HG02870 (cell line): ENCODE data around the gene BCL2L13.

Experiments used
- ATAC-seq: cut with Tn5 transposase; IDR thresholded peaks from one replicate; pipeline ENCODE4 v1.9.1; 2021; ENCODE audit warnings: mild to moderate bottlenecking, moderate library complexity; ENCODE audit not compliant: unreplicated experiment

BCL2L13 gene, protein sequence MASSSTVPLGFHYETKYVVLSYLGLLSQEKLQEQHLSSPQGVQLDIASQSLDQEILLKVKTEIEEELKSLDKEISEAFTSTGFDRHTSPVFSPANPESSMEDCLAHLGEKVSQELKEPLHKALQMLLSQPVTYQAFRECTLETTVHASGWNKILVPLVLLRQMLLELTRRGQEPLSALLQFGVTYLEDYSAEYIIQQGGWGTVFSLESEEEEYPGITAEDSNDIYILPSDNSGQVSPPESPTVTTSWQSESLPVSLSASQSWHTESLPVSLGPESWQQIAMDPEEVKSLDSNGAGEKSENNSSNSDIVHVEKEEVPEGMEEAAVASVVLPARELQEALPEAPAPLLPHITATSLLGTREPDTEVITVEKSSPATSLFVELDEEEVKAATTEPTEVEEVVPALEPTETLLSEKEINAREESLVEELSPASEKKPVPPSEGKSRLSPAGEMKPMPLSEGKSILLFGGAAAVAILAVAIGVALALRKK

DNA sequence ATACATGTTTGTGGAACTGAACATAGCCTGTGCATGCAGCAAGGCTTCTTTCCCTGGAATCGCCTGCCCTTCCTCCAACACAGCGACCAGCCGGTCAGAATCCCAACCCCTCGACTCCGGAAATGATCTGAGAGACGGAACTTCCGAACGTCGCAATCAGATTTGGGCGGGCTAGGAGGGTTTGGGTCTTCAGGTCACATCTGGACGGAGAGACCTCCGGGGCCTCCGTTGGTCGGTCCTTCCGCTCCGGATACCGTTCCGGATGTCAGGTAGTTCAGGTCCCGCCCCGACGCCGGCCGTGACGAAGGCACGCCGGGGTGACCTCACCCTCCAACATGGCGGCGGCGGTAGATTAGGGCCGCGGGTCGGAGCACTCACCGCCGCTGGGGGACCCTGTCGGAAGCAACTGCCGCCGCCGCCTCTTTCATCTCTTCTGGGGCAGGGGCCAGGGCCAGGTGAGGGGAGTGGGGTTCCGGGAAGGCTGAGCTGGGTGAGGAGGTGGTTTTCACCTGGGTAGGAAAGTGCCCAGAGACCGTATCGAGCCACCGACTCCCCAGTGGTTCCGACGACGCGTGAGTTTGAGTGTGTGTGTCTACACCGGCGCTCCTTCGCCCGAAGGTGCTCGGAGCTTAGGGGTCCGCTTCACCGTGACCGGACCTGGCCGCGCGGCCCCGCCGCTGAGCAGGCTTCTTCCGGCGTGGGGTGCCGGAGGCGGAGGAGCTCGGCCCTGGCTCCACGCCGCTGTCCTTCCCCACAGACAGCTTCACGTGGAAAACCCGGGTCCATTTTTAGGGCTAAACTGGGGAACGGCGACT is at the start of gene BCL2L13:
Gene BCL2L13, plus strand, starts transcription at position 326 of the 815 bp plus-strand sequence. CDS start 16,955 bp downstream, outside the sequence.
- peak; percentile 93 for ATAC-seq

GRCh38 chr22:17589810-17590375 is 48.7 kb upstream of the BCL2L13 start:
- ATAC-seq, result no peak

DNA sequence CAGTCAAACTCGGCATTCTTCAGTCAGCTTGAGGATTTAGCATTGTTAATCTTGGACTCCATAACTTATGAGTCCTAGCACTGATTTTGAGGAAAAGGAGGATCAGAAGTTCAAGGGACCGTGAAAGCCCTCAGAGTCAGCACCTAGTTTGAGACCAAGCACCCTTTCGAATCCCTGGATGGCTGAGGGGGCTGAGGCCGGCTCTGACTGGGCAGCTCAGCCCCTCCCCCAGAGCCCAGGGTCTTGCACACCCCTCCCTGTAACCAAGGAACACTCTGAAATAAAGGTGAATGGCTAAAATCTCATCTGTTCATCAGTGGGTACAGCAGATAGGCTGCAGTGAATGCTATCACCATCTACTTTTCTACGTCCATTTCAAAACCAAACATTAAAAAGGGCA is 48.0 kb upstream of the BCL2L13 start:
- no peak for ATAC-seq

- no peak for ATAC-seq
Observed at GRCh38 chr22:17592201-17592600, 46.4 kb upstream of the BCL2L13 start.

DNA sequence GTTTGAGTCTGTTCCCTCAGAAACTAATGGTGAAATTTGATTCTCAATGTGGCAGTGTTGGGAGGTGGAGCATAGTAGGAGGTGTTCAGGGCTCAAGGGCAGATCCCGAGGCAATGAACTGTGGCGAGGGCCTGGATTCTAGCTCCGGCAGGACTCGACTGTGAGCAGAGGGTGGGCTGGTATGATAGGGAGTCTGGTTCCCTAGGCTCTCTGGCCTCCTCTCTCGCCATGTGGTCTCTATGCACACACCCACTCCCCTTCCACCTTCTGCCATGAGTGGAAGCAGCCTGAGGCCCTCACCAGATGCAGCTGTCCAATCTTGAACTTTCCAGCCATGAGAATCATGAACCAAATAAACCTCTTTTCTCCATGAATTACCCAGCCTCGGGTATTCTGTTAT is 42.3 kb upstream of the BCL2L13 start:
- no peak for ATAC-seq

- no peak for ATAC-seq
Observed at GRCh38 chr22:17597217-17597616, 41.3 kb upstream of the BCL2L13 start.

- ATAC-seq, result no peak
Observed at GRCh38 chr22:17598318-17598717, 40.2 kb upstream of the BCL2L13 start.

GRCh38 chr22:17601031-17601430 is 37.5 kb upstream of the BCL2L13 start:
- ATAC-seq, result no peak

- ATAC-seq, result no peak
Observed at GRCh38 chr22:17603668-17604067, 34.9 kb upstream of the BCL2L13 start.

DNA sequence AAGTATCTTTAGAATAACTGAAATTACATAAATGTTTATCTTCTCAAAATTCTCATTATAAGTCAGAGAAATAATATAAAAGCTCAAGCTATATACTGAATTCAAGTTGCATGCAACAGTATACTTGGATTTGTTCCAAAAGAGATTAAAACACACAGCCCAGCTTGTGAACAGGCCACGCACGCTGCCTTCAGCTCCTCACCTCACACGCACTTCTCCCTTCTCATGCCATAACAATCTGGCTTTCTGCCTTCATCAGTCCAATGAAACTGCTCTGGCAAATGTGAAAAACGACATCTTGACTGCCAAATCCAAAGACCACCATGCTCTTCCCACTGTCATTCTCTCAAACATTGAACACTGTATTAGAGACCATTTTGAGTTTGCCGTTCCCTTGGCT is 32.1 kb upstream of the BCL2L13 start:
- no peak for ATAC-seq

- no peak for ATAC-seq
Observed at GRCh38 chr22:17607891-17608521, 30.6 kb upstream of the BCL2L13 start.

DNA sequence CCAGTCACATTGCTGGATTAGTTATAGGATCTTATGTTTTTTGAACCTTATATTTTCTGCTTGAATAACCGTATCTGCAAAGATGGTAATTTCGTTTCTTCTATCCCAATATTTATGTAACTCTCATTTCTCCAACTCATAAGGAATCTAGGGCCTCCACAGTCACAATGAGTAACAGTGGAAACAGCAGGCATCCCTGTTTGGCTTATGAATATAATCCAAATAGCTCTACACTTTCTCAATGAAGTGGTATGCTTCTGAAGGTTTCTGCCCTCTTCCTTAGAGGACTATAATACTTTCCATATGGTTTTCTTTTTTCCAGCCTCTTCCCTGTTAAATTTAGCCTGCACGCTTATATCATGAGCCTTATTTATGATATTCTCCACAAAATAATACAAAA is 26.5 kb upstream of the BCL2L13 start:
- ATAC-seq, result no peak

- ATAC-seq, result no peak
Observed at GRCh38 chr22:17613280-17613679, 25.3 kb upstream of the BCL2L13 start.

DNA sequence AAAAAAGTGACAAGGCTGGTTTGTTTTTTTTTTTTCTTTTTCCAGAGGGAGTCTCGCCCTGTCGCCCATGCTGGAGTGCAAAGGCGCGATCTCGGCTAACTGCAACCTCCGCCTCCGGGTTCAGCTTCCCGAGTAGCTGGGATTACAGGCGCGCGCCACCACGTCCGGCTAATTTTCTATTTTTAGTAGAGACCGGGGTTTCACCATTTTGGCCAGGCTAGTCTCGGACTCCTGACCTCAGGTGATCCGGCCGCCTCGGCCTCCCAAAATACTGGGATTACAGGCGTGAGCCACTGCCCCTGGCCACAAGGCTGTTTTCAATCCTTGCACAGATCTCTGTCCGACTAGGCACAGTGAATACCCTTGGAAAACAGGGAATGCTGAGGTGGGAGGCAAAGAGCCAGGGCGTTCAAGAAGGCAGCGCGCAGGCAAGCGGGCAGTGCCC is 10.6 kb upstream of the BCL2L13 start:
- ATAC-seq, result no peak

GRCh38 chr22:17628406-17629172 is 10.0 kb upstream of the BCL2L13 start, which contains the start of gene ATP6V1E1:
ATP6V1E1 (minus strand) TSS chr22:17628749; CDS start chr22:17628635, 114 bp downstream.
- peak; percentile 100 for ATAC-seq

- ATAC-seq, result no peak
Observed at GRCh38 chr22:17629173-17629489, 9.4 kb upstream of the BCL2L13 start.

- no peak for ATAC-seq
Observed at GRCh38 chr22:17629641-17630040, 8.9 kb upstream of the BCL2L13 start.

DNA sequence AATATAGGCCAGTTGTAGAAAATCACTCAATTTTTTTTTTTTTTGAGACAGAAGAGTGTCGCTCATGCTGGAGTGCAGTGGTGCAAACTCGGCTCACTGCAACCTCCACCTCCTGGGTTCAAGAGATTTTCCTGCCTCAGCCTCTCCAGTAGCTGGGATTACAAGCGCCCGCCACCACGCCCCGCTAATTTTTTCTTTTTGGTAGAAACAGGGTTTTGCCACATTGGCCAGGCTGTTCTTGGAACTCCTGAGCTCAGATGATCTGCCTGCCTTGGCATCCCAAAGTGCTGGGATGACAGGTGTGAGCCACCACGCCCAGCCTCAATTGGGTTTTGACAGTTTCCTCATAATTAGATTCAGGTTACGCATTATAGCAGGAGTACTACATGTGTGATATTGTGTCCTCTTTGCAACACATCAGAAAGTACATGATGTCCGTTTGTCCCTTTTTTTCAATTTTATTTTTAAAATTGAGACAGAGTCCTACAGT is 7.4 kb upstream of the BCL2L13 start:
- ATAC-seq, result no peak

- no peak for ATAC-seq
Observed at GRCh38 chr22:17633217-17633997, 5.2 kb upstream of the BCL2L13 start.
